Left kidney (tissue), 2 donors: ENCODE data around the gene TMEM163. TPM values are rescaled to one million over a fixed set of nuclear protein-coding genes. Genes with fewer than 3 reads are reported as not detected.
A peak's percentile ranks its signal among the peaks of the same experiment; 100 is the strongest.

Source experiments
- DNase-seq: peaks from one replicate; pipeline ENCODE4 v3.0.0-alpha.2; 2013
- polyA plus RNA-seq: library from polyadenylated mRNA; unstranded; fragments of 120-200 nt; gene quantifications from one replicate; pipeline ENCODE4 v1.2.1, GENCODE V29; 2013; ENCODE audit not compliant: insufficient read length

TMEM163 gene
- polyA plus RNA-seq, 1 donor, result 1.6 TPM

DNA sequence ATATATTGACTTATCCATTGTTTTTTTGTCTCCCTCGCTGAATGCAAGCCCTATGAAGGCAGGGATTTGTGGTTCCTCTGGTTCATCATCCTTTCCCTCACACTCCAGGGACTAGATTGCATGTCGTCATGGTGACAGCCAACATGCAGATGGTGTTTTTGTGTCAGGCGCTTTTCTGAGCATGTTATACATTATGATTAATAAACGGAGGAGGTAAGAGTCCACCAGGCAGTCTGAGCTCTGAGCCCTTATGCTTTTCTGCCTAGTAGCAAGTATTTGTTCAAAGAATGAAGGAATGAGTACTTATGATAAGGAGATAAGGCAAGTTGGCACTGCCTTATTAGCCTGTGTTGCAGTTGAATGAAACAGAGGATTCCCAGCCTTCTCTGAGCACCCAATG, 283.3 kb downstream of the TMEM163 start:
- no peak for DNase-seq

DNA sequence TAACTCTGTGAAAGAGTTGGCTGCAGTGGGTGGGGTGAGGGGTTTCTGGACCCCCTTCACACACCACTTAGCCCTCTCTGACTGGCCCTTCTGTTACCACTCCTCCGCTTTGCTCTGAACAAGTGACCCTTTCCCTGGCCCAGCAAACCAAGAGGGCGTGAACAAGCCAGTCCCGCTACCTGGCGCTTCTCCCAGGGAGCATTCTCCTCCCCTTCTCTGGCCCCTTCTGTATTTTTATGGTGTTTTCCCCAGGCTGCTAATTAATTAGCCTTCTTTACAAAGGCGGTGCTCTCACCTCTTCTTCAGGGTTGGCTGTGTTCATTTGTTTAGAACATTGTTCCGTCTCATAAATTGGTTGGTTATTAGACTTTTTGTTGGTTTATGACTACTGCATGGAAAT, 284.8 kb downstream of the TMEM163 start:
- DNase-seq, result no peak

DNA sequence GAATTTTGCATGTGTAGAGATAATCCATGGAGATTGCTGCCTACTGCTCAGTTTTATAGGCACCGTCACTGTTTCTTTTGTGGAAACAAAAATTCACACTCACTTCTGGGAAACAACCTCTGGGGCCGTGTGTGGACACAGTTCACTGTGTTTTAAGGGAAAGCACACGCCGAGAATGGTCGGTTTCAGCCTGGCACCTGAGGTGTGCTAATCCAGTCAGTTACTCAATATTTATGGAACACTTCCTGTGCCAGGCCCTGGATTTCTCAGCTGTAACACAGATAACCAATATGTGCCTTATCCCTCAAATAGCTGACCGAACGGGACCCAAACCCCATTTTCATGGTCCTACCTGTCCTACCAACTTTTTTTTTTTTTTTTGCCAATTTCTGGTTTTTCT, 285.3 kb downstream of the TMEM163 start:
- DNase-seq, result no peak

DNA sequence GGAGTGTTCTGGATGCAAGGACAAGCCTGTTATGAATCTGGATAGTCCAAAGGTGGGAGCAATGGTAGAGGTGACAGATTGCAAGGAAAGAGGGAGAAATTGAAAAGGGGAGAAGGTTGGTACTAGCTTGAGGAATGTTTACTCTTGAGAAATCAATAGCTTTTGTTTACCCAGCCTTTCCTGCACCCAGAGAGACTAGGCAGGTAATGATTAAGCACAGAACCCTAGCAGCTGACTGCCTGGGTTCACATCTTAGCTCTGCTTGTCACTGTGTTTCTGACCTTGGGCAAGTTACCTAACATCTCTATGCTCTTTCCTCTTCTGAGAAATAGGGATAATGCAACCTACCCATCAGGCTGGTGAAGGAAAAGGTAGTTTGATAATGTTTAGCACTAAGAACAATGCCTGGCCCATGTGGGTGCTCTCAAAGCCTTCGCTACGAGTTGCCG, 286.3 kb downstream of the TMEM163 start:
- DNase-seq, result no peak

- DNase-seq, result no peak
Measured at GRCh38 chr2:134431838-134432434, 286.9 kb downstream of the TMEM163 start.

- no peak for DNase-seq
Measured at GRCh38 chr2:134429886-134430285, 288.9 kb downstream of the TMEM163 start.

DNA sequence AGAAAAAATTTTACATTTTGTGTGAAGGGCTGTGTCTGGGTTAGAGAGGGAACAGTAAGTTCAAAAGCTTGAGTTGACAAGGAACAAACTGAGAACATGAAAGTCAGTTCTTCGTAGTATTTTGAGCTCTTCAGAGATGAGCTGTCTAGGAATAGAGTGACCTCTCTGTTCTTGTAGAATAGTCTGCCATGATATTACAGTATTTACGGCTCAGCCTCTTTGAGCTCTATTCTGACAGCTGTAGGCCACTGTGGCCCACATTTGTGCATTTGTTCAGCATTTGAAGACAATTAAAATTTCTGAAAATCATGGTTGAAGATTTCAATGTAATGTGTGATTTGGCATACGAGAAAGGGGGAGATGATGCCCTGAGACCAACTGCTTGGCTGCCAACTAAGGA, 292.1 kb downstream of the TMEM163 start:
- no peak for DNase-seq

DNA sequence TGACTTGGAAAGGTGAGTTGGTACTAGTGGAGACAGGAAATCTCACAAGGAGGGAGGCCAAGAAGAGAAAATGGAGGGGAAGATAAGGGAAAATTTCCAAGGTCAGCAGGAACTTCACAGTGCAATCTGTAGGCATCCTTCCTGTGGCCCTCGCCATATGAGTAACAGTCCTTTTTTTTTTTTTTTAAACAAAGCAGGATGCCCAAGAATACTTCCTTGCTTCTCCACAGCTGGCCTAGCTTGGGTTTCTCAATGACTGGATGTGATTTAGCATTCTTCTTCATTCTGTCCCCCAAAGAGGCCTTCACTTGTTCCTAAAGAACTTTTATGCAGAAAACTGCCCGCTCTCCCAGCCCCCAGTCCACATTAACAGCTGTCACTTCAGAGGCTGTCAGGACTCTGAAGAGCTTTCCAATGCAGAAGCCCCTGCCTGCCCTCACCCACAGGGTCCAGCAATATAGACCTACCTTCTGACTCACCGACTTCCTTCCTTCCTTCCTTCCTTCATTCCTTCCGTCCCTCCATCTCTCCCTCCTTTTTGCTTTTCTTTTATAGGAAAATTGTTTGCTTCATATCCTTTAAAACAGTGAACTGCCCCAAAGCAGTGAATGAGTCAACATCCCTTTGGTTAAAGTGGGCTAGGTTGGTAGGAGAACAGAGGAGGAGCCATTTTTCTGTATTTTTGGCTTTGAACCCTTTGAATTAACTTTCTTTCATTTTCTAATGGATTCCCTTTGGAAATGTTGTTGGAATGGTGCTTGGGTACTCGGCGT, 292.9 kb downstream of the TMEM163 start:
- no peak for DNase-seq

DNA sequence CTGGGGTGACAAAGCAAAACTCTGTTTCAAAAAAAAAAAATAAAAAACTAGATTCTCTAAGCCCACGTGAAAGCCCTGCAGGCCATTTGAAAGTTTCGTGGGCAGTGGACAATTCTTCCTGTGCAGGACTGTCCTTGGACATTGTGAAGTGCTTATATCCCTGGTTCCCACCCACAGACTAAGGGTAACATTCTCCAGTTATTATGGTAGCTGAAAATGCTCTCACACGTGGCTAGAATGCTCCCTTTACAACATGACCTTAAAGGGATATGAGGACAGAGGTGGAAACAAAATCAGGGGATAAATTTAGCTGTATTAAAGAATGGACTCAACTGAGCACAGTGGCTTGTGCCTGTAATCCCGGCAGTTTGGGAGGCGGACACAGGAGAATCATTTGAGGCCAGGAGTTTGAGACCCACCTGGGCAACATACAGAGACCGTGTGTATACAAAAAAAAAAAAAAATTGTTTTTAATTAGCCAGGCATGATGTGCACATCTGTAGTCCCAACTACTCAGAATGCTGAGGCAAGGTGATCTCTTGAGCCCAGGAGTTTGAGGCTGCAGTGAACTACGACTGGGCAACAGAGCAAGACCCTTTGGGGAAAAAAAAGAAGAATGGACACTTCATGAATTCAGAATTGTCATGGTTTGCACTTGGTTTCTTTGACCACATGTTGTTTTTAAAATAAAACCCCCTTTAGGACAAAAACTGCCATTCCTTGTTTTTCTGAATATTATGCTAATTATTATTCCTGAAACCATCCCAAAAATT, 297.1 kb downstream of the TMEM163 start:
- no peak for DNase-seq

- DNase-seq, result no peak
Measured at GRCh38 chr2:134420920-134421319, 297.9 kb downstream of the TMEM163 start.

GRCh38 chr2:134420259-134420658, 298.5 kb downstream of the TMEM163 start:
- DNase-seq, result no peak

DNA sequence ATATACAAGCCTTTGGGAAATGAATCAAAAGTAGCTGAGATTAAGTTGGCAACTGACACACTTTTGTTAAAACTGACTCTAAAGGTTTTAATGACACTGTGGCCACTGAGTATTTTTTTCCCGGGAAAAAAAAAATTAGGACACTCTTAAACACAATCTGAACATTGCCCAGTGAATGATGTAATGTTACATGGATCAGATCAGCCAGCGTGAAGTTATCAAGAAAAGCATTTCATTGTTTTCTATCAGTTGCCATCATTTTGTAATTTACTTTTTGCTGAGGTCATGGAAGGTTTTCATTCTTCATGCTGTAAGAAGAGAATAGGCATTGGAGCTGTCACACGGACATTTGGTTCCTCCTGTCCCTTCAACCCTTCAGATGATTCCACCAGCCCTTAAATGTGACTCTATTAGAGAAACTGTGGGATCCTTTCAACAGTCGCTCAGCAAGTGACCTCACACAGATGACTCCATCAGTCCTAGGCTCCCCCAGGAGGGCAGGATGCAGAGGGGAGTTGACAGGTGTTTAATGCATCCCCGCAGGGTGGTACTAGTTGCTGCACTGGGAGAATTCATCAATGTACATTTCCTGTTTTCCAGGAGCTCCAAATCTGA, 300.7 kb downstream of the TMEM163 start:
- DNase-seq, result no peak

- no peak for DNase-seq
Measured at GRCh38 chr2:134416637-134417036, 302.2 kb downstream of the TMEM163 start.

DNA sequence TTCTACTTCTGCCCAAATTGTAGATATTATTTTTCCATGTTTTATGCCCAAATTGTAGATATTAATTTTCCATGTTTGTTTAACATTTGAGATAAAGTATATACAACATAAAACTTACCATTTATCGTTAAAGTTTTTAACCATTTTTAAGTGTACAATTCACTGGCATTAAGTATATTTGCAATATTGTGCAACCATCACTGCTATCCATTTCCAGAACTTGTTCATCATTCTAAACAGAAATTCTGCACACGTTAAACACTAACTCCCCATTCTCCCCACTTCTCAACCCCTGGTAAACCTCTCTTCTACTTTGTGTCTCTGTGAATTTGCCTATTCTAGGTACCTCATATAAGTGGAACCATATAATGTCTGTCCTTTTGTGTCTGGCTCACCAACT, 302.8 kb downstream of the TMEM163 start:
- DNase-seq, result no peak

- DNase-seq, result no peak
Measured at GRCh38 chr2:134413912-134414311, 304.9 kb downstream of the TMEM163 start.

DNA sequence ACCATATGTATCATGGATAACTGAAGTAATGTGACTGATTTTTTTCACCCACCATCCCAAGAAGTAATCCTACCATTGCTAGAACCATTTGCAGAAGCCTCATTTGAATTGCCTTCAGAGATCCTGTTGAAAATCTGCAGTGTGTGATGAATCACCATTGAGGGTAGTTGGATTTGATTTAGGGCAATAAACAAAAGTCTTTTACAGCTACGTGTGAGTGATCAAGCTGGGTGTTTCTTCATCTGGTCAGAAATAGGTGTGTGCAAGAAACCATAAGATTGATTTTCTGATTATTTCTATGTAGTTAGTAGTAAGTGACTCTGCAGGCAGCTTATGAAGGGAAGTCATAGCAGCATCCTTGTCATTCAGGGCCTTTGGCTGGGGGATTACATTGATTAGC, 305.4 kb downstream of the TMEM163 start:
- no peak for DNase-seq

- DNase-seq, result no peak
Measured at GRCh38 chr2:134412639-134412999, 306.2 kb downstream of the TMEM163 start.

- DNase-seq, result peak; percentile 81
Measured at GRCh38 chr2:134411828-134412638, 306.8 kb downstream of the TMEM163 start.

DNA sequence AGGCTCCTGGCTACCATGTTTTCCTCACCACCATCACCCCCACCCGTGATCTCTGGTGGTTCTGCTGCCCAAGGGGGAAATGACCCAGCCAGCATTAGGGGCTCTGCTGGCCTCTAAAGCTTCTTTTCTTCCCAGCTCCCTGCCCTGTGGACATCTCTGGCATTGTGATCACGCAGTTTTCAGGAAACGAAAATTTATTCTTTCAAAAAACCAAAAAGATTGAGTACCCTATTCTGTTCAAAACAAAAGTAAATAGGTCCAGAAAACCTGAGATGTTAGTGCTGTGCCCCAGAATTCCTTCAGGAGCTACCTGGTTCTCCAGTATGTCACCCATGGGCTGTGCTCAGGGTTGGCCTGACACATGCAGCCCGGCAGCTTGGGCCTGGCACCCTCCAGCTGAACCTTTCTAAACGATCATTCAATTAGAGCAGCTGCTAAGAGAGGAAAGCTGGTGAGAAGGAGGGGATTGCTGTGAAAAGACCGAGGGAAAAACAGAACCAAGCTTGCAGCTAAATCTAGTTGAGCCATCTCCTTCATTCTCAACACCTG, 307.4 kb downstream of the TMEM163 start:
- no peak for DNase-seq

DNA sequence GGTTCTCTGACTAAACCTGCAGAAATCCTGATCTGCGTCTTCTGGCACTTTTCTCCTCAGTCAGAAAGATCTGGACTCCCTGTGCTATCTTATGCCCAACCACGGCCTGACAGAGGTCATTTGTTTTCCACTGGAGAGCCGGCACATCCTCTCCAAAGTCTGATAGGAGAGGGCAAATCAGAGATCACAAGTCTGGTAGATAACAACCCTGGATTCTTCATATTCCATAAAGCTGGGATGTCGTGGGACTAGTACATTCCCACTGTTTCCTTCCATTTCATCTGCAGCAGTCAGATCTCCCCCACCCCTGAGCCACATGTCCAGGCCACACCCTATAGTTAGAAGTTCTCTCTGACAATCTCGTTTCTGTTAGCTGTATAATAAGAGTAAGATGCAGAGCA, 308.0 kb downstream of the TMEM163 start:
- no peak for DNase-seq

GRCh38 chr2:134410006-134410405, 308.8 kb downstream of the TMEM163 start:
- no peak for DNase-seq

GRCh38 chr2:134408791-134409190, 310.0 kb downstream of the TMEM163 start:
- DNase-seq, result no peak
